ENCODE measurements around the gene SYT7.

DNA sequence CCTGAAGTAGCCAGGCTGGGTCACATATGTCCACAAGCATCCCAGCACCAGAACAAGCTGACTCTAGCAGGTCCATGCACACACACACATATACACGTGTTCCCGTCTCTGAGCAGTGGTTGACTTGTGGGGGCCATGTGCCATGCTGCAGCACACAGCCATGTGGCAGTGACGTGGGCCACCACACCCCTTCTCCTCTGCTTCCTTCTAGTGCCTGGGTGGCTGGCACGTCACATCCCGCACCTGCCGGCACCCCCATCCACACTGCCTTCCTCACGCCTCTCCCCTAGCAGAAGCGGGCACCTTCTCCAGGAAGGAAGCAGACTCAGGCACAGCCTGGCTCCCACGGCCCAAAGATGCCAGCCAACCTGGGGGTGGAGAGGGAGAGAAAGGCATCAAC is 9.5 kb downstream of the SYT7 start:
- TF ChIP-seq, protein P1, sequence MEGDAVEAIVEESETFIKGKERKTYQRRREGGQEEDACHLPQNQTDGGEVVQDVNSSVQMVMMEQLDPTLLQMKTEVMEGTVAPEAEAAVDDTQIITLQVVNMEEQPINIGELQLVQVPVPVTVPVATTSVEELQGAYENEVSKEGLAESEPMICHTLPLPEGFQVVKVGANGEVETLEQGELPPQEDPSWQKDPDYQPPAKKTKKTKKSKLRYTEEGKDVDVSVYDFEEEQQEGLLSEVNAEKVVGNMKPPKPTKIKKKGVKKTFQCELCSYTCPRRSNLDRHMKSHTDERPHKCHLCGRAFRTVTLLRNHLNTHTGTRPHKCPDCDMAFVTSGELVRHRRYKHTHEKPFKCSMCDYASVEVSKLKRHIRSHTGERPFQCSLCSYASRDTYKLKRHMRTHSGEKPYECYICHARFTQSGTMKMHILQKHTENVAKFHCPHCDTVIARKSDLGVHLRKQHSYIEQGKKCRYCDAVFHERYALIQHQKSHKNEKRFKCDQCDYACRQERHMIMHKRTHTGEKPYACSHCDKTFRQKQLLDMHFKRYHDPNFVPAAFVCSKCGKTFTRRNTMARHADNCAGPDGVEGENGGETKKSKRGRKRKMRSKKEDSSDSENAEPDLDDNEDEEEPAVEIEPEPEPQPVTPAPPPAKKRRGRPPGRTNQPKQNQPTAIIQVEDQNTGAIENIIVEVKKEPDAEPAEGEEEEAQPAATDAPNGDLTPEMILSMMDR (IDR thresholded peaks at IDR 0.05) = no peak
- TF ChIP-seq, protein P2, sequence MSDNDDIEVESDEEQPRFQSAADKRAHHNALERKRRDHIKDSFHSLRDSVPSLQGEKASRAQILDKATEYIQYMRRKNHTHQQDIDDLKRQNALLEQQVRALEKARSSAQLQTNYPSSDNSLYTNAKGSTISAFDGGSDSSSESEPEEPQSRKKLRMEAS (IDR thresholded peaks at IDR 0.05) = no peak
- TF ChIP-seq, protein P3, sequence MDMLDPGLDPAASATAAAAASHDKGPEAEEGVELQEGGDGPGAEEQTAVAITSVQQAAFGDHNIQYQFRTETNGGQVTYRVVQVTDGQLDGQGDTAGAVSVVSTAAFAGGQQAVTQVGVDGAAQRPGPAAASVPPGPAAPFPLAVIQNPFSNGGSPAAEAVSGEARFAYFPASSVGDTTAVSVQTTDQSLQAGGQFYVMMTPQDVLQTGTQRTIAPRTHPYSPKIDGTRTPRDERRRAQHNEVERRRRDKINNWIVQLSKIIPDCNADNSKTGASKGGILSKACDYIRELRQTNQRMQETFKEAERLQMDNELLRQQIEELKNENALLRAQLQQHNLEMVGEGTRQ (IDR thresholded peaks at IDR 0.05) = no peak
- TF ChIP-seq HDAC2 (IDR thresholded peaks at IDR 0.05) = no peak
